ENCODE results near the gene TNFAIP2.

DNA sequence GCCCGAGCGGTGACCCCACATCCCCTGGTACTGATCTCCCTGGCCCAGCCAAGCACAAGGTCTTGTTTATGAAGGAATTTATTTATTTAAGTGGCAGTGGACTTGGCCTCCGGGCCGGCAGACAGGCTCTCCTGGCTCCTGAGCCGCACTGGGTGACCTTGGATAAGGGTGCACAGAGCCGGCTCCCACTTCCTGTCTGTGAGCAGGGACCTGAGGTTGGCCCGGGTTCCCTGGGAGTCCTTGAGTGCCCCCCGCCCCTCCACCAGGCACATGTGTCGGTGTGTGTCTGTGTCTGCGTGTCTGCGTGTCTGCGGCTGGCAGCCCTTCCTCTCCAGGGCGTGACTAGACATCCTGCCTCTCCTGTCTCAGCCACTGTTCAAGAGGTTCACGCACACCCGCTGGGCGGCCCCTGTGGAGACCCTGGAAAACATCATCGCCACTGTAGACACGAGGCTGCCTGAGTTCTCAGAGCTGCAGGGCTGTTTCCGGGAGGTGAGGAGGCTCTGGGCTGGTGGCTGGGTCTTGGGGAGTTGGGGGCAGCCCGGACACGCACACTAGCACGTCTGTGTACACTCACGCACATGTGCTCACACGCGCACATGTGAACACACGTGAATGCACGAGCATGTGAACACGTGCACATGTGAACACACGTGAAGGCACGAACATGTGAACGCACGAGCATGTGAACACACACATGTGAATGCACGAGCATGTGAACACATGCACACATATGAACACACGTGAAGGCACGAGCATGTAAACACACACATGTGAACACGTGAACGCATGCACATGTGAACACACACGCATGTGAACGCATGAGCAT lies 9.3 kb downstream of the TNFAIP2 start:
- TF ChIP-seq, protein P1, sequence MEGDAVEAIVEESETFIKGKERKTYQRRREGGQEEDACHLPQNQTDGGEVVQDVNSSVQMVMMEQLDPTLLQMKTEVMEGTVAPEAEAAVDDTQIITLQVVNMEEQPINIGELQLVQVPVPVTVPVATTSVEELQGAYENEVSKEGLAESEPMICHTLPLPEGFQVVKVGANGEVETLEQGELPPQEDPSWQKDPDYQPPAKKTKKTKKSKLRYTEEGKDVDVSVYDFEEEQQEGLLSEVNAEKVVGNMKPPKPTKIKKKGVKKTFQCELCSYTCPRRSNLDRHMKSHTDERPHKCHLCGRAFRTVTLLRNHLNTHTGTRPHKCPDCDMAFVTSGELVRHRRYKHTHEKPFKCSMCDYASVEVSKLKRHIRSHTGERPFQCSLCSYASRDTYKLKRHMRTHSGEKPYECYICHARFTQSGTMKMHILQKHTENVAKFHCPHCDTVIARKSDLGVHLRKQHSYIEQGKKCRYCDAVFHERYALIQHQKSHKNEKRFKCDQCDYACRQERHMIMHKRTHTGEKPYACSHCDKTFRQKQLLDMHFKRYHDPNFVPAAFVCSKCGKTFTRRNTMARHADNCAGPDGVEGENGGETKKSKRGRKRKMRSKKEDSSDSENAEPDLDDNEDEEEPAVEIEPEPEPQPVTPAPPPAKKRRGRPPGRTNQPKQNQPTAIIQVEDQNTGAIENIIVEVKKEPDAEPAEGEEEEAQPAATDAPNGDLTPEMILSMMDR (conservative IDR thresholded peaks at IDR 0.05; ENCODE audit: low read length), result no peak
- TF ChIP-seq EZH2phosphoT487 (IDR thresholded peaks at IDR 0.05; ENCODE audit: borderline replicate concordance, low read depth, low read length), result no peak
